Prostate gland (tissue), 2 donors: ENCODE results near the gene DHX40.
"Not testable (repeated sequence)": the region's sequence is repeated elsewhere in the genome, so short reads cannot be mapped to it uniquely, and the experiment has no call there.

Experiments
- POLR2A ChIP-seq: fragments of 450-650 bp; IDR thresholded peaks from one replicate; pipeline ENCODE4 v1.6.1; 2016; ENCODE audit warnings: antibody characterized with exemption, mild to moderate bottlenecking
- POLR2AphosphoS5 ChIP-seq: sonication (generic); formaldehyde crosslinking; IDR thresholded peaks from one replicate; pipeline ENCODE4 v1.6.1; 2017; ENCODE audit warnings: antibody characterized with exemption
- TF ChIP-seq, protein P1 (sequence below), 4 experiments: fragments of 200-600 bp in 2 of 4; fragments of 450-650 bp in 2 of 4; sonication (generic) in 2 of 4; IDR thresholded peaks; 1 replicate in 3 of 4; 2 replicates in 1 of 4; pipeline ENCODE4 v1.5.1; 2016 to 2019; ENCODE audit warnings: antibody characterized with exemption in 4 of 4, mild to moderate bottlenecking in 2 of 4, moderate library complexity in 2 of 4

DNA sequence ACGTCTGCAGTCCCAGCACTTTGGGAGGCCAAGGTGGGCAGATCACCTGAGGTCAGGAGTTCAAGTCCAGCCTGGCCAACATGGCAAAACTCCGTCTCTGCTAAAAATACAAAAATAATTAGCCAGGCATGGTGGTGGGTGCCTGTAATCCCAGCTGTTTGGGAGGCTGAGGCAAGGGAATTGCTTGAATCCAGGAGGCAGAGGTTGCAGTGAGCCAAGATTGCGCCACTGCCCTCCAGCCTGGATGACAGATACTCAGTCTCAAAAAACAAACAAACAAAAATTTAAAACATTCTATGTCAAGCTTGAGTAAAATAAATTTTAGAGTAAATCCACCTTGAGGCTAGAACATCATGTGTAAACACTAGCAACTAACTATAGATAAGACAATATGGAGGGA lies 40.5 kb upstream of the DHX40 start:
- not testable (repeated sequence) for TF ChIP-seq POLR2A, POLR2AphosphoS5
- TF ChIP-seq, protein P1, sequence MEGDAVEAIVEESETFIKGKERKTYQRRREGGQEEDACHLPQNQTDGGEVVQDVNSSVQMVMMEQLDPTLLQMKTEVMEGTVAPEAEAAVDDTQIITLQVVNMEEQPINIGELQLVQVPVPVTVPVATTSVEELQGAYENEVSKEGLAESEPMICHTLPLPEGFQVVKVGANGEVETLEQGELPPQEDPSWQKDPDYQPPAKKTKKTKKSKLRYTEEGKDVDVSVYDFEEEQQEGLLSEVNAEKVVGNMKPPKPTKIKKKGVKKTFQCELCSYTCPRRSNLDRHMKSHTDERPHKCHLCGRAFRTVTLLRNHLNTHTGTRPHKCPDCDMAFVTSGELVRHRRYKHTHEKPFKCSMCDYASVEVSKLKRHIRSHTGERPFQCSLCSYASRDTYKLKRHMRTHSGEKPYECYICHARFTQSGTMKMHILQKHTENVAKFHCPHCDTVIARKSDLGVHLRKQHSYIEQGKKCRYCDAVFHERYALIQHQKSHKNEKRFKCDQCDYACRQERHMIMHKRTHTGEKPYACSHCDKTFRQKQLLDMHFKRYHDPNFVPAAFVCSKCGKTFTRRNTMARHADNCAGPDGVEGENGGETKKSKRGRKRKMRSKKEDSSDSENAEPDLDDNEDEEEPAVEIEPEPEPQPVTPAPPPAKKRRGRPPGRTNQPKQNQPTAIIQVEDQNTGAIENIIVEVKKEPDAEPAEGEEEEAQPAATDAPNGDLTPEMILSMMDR (IDR thresholded peaks at IDR 0.05) = not testable (repeated sequence)
